ENCODE measurements around the gene PHC1.

DNA sequence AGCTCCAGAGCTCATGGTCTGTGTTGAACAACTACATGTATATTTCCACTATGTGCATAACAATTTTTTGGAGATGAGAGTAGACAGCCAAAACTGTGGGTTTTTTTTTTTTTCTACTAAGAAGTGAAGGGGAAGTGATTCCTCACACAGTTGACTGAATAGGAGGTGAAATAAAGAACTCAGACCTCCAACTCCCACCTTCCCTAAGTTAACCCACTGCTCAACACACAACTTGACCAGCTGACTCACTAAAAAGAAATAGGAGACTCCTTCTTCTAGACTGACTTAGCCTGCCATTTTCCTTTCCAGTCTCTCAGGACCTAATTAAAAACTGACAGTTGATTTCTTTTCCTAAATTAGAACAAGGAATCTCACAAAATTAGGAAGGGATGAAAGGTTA, 33.4 kb downstream of the PHC1 start:
- TF ChIP-seq POLR2A (IDR thresholded peaks at IDR 0.05) (no peak), EP300 (IDR thresholded peaks at IDR 0.05) (no peak)
- TF ChIP-seq, protein P1, sequence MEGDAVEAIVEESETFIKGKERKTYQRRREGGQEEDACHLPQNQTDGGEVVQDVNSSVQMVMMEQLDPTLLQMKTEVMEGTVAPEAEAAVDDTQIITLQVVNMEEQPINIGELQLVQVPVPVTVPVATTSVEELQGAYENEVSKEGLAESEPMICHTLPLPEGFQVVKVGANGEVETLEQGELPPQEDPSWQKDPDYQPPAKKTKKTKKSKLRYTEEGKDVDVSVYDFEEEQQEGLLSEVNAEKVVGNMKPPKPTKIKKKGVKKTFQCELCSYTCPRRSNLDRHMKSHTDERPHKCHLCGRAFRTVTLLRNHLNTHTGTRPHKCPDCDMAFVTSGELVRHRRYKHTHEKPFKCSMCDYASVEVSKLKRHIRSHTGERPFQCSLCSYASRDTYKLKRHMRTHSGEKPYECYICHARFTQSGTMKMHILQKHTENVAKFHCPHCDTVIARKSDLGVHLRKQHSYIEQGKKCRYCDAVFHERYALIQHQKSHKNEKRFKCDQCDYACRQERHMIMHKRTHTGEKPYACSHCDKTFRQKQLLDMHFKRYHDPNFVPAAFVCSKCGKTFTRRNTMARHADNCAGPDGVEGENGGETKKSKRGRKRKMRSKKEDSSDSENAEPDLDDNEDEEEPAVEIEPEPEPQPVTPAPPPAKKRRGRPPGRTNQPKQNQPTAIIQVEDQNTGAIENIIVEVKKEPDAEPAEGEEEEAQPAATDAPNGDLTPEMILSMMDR (IDR thresholded peaks at IDR 0.05): no peak
